Fibroblast of upper back skin (primary cell): ENCODE data around the gene GH1.
"Not testable (repeated sequence)": the region's sequence is repeated elsewhere in the genome, so short reads cannot be mapped to it uniquely, and the experiment has no call there.

Experiments
- DNase-seq: peaks from one replicate; pipeline ENCODE4 v3.0.0-alpha.2; 2013

GH1 gene

DNA sequence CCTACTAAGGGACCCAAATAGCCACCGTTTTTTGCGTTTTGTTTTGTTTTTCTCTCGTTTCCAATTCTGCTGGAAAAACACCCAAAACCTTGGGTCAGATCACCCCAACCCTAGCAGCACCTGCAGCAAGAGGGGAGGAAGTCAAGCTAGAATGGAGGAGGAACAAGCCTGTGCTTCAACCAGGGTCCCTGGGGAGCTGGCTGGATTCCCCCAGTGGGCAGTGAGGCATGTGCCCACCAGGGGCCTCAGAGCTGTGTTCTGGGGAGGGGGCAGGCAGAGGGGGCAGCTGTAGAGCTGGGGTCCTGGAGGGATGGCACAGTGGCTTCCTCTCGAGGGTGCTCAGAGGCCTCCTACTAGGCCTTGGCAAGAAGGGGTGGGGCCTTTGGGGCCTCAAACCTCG, 7.0 kb upstream of the GH1 start:
- no peak for DNase-seq

DNA sequence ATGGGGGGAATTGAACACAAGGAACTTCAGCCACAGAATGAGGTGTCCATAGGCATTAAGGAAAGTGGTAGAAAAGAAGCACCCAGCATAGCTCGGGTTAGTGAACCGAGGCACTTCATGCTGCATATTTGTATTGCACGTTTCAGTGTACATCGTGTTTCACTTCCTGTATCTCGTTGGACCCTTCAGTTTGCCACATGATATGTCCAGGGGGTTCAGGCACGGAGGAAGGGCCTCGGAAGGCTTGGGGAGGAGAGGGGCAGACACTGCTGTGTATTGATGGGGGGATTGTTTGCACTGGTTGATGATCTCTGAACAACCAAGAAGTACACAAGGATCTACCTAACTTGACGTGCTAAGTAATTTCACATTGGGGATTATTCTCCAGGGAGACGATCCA, 3.8 kb upstream of the GH1 start:
- not testable (repeated sequence) for DNase-seq

DNA sequence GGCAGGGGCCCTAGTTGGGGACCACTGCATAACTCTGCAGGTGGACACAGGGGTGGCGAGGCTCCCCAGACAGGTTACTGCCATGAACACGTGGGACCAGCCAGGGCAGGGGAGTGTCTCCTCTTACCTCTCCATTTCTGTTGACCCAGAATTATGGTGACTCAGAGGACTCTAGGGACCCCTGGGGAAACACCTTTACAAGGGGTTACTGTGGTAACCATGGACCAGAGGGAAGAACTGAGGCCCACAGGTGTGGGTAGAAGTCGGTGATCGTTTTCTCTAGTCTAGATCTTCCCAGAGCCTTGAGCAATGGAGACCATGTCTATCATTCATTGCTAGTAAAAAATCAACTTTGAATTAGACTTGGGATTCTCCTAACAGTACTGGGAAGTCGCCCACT, 2.1 kb upstream of the GH1 start:
- DNase-seq = not testable (repeated sequence)

DNA sequence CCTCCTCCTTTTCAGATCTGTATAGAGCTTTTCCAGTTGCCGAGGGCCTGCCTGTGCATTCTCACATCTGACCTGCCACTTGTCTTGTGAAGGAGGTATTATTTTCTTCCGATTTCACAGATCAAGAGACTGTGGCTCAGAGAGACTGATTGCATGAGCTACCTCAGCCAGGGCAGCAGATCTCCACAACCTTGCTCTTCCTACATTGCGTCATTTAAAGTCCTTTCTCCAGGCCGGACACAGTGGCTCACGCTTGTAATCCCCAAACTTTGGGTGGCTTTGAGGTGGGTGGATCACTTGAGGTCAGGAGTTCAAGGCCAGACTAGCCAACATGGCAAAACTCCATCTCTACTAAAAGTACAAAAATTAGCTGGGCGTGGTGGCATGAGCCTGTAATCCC, 1.4 kb upstream of the GH1 start:
- DNase-seq = not testable (repeated sequence)

DNA sequence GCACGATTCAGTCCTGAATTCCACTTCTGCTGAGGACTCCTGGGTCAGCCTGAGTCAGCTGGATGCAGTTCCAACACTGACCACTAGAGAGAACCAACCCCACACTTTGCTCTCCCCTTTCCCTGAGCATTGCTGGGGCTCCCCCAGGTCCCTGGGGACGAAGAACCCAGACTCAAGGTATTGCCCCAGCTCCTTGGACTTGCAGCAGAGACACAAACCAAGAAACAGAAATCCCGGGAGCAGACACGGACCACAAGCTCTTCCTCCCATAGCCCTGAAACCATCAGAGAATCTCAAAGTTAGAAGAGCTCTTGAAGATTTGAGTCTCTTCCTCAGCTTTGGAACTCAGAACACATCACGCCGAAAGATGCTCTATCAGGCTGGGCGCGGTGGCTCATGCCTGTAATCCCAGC, 678 bp upstream of the GH1 start:
- peak; percentile 55 for DNase-seq

DNA sequence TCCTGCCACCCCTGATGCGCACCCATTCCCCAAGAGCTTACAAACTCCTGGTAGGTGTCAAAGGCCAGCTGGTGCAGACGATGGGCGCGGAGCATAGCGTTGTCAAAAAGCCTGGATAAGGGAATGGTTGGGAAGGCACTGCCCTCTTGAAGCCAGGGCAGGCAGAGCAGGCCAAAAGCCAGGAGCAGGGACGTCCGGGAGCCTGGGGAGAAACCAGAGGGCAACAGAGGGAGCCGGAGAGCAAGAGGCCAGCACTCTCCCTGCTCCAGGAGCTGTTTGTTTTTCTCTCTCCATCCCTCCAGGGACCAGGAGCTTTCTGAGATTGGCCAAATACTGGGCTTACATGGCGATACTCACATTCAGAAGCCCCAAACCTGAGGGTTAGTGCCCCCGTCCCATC, 334 bp downstream of the GH1 start:
- no peak for DNase-seq

DNA sequence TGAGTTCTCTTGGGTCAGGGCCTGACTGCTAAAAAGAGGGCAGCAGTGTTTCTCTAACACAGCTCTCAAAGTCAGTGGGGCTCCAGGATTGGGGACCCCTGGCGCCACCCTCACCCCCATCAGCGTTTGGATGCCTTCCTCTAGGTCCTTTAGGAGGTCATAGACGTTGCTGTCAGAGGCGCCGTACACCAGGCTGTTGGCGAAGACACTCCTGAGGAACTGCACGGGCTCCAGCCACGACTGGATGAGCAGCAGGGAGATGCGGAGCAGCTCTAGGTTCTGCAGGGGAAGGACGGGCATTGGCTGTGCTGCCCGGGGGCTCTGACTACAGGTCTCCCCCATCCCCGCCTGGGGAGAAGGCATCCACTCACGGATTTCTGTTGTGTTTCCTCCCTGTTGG, 993 bp downstream of the GH1 start:
- no peak for DNase-seq

DNA sequence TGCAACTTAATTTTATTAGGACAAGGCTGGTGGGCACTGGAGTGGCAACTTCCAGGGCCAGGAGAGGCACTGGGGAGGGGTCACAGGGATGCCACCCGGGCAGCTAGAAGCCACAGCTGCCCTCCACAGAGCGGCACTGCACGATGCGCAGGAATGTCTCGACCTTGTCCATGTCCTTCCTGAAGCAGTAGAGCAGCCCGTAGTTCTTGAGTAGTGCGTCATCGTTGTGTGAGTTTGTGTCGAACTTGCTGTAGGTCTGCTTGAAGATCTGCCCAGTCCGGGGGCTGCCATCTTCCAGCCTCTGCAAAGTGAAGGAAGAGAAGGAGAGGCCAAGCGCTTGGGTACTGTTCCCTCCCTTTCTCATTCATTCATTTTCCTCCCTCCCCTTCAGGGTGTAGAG, 1.4 kb downstream of the GH1 start:
- DNase-seq = not testable (repeated sequence)

DNA sequence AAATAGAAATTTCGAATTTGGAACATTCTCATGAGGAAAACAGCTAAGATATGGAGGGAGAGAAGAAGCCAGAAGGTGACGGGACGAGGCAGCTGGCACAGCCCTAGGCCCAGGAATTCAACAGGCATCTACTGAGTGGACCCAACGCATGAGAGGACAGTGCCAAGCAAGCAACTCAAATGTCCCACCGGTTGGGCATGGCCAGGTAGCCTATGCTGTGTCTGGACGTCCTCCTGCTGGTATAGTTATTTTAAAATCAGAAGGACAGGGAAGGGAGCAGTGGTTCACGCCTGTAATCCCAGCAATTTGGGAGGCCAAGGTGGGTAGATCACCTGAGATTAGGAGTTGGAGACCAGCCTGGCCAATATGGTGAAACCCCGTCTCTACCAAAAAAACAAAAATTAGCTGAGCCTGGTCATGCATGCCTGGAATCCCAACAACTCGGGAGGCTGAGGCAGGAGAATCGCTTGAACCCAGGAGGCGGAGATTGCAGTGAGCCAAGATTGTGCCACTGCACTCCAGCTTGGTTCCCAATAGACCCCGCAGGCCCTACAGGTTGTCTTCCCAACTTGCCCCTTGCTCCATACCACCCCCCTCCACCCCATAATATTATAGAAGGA, 2.0 kb downstream of the GH1 start:
- no peak for DNase-seq

DNA sequence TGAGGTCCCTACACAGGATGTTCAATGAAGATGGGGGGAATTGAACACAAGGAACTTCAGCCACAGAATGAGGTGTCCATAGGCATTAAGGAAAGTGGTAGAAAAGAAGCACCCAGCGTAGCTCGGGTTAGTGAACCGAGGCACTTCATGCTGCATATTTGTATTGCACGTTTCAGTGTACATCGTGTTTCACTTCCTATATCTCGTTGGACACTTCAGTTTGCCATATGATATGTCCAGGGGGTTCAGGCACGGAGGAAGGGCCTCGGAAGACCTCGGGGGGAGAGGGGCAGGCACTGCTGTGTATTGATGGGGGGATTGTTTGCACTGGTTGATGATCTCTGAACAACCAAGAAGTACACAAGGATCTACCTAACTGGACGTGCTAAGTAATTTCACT, 2.9 kb downstream of the GH1 start:
- DNase-seq = not testable (repeated sequence)

DNA sequence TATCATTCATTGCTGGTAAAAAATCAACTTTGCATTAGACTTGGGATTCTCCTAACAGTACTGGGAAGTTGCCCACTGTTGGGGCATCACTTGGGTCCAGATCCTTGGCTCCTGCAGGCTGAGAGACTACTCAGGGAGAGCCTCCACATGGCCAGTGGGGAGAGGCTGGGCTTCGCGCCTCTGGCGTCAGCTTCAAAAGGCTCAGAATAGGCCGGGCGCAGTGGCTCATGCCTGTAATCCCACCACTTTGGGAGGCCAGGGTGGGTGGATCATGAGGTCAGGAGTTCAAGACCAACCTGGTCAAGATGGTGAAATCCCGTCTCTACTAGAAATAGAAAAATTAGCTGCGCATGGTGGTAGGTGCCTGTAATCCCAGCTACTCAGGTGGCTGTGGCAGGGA, 4.2 kb downstream of the GH1 start:
- DNase-seq = no peak

DNA sequence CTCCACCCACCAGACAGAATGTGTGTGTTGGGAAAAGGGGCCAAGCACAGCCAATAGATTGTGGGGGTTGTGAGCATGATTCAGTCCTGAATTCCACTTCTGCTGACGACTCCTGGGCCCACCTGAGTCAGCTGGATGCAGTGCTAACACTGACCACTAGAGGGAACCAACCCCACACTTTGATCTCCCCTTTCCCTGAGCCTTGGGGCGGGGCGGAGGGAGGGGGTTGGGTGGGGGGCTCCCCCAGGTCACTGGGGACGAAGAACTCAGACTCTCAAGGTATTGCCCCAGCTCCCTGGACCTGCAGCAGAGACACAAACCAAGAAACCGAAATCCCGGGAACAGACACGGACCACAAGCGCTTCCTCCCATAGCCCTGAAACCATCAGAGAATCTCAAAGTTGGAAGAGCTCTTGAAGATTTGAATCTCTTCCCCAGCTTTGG, 7.0 kb downstream of the GH1 start:
- DNase-seq = peak; percentile 25

DNA sequence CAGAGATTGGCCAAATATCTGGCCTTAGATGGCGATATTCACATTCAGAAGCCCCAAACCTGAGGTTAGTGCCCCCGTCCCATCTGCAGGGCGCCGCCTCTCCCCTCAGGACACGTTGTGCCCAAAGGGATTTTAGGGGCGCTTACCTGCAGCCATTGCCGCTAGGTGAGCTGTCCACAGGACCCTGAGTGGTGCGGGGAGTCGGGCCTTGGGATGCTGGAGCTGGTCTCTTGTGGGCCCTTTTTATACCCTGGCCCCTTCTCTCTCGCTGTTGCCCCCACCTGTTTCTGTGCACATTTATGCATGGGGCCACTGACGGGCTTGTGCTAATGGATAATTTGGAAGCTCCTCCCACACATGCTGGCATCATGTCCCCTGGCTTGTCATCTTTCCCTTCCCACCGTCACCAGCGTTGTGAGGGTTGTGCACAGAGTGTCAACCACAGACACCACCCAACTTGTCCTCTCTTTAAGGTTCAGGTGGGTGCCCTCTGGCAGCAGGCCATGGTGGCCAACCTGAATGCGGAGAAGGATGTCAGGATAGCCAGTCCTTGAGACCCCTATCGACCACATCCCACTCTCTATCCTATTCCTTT, 7.5 kb downstream of the GH1 start, which contains the start of gene CSHL1:
TSS of gene CSHL1 (minus strand) at position 218 of the 595 bp plus-strand sequence. CDS start at position 156, 62 bp downstream.
- DNase-seq = no peak

DNA sequence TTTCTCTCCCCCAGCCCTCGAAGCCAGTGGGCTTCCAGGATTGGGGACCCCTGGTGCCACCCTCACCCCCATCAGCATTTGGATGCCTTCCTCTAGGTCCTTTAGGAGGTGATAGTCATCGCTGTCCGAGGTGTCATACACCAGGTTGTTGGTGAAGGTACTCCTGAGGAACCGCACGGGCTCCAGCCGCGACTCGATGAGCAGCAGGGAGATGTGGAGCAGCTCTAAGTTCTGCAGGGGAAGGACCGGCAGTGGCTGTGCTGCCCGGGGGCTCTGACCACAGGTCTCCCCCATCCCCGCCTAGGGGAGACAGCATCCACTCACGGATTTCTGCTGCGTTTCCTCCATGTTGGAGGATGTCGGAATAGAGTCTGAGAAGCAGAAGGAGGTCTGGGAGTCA, 8.5 kb downstream of the GH1 start:
- DNase-seq = no peak

DNA sequence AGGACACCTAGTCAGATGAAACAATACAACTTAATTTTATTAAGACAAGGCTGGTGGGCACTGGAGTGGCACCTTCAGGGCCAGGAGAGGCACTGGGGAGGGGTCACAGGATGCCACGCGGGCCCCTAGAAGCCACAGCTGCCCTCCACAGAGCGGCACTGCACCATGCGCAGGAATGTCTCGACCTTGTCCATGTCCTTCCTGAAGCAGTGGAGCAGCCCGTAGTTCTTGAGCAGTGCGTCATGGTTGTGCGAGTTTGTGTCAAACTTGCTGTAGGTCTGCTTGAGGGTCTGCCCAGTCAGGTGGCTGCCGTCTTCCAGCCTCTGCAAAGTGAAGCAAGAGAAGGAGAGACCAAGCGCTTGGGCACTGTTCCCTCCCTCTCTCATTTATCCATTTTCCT, 9.1 kb downstream of the GH1 start:
- not testable (repeated sequence) for DNase-seq

DNA sequence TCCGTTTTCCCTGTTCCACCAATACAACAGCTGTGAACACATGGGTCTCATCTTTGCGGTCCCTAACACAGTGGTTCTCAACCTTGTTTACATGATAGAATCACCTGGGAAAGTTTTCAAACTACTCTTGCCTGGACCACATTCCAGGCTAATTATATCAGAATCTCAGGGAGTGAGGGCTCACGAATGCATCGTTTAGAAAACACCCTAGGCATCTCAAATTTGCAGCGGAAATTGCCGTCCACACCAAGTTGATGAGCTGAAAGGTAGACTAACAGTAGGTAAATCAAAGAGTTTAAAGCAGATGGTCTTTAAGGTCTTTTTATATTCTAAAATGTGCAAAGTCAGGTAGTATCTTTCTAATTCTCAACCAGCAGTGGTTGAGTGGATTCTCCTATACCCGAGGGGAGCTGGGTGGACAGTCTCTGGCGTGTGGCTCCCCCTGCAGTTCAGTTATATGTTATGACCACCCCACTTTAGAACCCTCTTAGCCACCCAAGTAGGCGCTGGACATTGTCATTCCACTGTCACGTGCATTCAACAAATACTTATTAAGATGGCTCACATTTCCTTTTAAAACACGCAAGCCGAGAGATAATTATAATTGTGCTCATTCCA, 11.4 kb downstream of the GH1 start:
- DNase-seq = not testable (repeated sequence)

DNA sequence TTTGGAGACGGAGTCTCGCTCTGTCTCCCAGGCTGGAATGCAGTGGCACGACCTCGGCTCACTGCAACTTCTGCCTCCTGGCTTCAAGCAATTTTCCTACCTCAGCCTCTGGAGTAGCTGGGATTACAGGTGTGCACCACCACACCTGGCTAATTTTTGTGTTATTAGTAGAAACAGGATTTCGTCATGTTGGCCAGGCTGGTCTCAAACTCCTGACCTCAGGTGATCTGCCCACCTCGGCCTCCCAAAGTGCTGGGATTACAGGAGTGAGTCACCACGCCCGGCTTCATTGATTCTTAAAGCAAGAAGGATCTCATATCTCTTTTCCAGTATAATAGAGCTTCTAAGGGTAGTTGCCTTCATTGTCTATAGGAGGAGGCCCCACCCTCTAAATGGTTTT, 13.8 kb downstream of the GH1 start:
- not testable (repeated sequence) for DNase-seq

DNA sequence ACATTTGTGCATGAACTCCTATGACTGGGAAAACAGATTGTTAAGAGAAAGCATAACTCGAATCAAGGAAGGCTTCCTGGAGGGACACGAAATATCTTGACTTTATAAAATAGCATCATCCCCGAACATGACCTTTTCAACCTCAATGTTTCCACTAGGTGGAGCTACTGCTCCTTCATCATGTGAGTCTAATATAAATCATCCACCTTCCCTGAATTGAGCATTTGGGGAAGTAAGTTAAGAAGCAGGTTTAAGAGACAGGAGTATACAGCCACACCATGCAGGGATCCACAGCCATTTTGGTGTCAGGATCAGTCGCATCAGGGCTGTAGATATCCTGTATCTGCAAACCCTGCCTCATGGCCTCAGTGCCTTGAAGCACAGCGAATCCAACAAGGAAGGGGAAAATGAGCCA, 14.8 kb downstream of the GH1 start:
- not testable (repeated sequence) for DNase-seq

DNA sequence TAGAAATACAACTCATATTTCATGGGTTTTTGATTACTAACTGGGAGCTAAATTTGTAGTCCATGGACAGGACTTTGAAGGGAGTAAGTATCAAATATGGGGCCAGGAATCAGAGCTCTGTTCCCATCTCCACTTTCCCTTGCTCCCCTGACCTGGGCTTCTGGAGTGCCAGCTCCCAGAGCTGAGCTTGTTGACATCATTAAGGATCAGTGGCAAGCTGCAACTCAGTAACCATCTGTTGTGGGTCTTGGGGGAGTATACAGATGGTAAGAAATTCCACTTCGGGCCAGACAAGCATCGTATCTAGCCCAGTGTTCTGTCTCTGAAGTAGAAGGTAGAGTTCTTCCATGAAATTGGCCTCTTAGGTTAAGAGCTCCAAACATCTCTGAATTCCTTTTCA, 16.7 kb downstream of the GH1 start:
- DNase-seq = not testable (repeated sequence)

DNA sequence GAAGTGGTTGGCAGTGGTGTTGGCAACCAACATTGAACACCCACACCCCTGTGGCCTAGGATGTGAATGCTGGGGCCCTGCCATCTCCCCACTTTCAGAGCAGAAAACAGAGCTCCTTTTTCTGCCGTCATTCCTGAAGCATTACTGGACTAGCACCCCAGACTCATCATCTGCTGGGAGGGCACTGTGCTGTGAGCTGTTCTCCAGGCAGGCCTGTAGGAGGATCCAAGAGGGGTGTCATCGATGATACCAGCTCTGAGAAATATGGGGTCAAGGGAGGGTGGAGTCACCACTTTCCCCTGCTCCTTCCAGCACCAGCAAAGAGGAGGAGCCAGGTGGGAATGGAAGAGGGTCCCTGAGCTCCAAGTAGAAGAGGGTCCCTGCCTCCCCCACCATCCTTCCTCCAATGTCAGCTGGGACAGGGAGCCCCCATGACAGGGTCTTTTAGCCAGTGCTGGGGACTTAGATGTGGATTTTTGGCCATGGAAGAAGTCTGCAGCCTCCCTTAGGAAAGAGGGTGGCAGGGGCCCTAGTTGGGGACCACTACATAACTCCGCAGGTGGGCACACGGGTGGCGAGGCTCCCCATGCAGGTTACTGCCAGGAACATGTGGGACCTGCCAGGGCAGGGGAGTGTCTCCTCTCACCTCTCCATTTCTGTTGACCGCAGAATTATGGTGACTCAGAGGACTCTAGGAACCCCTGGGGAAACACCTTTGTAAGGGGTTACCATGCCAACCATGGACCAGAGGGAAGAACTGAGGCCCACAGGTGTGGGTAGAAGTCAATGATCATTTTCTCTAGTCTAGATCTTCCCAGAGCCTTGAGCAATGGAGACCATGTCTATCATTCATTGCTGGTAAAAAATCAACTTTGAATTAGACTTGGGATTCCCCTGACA, 19.5 kb downstream of the GH1 start:
- DNase-seq = not testable (repeated sequence)

DNA sequence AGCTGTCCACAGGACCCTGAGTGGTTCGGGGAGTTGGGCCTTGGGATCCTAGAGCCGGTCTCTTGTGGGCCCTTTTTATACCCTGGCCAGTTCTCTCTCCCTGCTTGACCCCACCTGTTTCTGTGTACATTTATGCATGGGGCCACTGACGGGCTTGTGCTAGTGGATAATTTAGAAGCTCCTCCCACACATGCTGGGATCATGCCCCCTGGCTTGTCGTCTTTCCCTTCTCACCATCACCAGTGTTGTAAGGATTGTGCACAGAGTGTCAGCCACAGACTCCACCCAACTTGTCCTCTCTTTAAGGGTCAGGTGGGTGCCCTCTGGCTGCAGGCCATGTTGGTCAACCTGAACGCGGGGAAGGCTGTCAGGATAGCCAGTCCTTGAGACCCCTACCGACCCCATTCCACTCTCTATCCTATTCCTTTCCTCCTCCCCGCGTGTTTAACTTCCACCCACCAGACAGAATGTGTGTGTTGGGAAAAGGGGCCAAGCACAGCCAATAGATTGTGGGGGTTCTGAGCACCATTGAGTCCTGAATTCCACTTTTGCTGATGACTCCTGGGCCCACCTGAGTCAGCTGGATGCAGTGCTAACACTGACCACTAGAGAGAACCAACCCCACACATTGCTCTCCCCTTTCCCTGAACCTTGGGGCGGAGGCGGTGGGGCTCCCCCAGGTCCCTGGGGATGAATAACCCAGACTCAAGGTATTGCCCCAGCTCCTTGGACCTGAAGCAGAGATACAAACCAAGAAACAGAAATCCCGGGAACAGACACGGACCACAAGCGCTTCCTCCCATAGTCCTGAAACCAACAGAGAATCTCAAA, 21.9 kb downstream of the GH1 start, which contains the start of gene CSH1:
TSS of gene CSH1 (minus strand) at position 51 of the 831 bp plus-strand sequence. CDS start 63 bp downstream, outside the sequence.
- not testable (repeated sequence) for DNase-seq

DNA sequence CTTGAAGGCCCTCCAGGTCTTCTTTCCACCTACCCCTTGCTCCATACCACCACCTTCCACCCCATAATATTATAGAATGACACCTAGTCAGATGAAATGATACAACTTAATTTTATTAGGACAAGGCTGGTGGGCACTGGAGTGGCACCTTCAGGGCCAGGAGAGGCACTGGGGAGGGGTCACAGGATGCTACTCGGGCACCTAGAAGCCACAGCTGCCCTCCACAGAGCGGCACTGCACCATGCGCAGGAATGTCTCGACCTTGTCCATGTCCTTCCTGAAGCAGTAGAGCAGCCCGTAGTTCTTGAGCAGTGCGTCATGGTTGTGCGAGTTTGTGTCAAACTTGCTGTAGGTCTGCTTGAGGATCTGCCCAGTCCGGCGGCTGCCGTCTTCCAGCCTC, 23.8 kb downstream of the GH1 start:
- not testable (repeated sequence) for DNase-seq
